CD8-positive, alpha-beta memory T cell (primary cell): ENCODE data around the gene MAST3. TPM values are rescaled to one million over a fixed set of nuclear protein-coding genes. Genes with fewer than 3 reads are reported as not detected.

Source experiments
- CTCF ChIA-PET: fragments of 350-600 bp; sonication (Branson Sonifier 250); formaldehyde crosslinking; loops from one replicate; lab custom pipeline; 2021; ENCODE audit warnings: antibody characterized with exemption; lab: Charles Lee
- POLR2A ChIA-PET: fragments of 350-600 bp; sonication (Branson Sonifier 250); formaldehyde crosslinking; loops from one replicate; lab custom pipeline; 2021; ENCODE audit warnings: antibody characterized with exemption; lab: Charles Lee
- DNase-seq, 5 donors: peaks; one replicate each; pipeline versions ENCODE4 v3.0.0 to v3.0.0-alpha.2; 2020 to 2022; ENCODE audit warnings: mixed read lengths in 1 of 5
- H3K27ac ChIP-seq: one replicate; pipeline ENCODE4 v1.7.0; 2013; ENCODE audit warnings: low read depth, mild to moderate bottlenecking, low read length, moderate library complexity
- H3K27me3 ChIP-seq: 2 replicates; pipeline ENCODE4 v1.7.0; 2013; ENCODE audit warnings: low read length, mild to moderate bottlenecking; ENCODE audit not compliant: insufficient read depth, poor library complexity, severe bottlenecking
- H3K36me3 ChIP-seq: 2 replicates; pipeline ENCODE4 v1.7.0; 2013; ENCODE audit warnings: mild to moderate bottlenecking, low read length, moderate library complexity; ENCODE audit not compliant: insufficient read depth
- H3K4me1 ChIP-seq: 2 replicates; pipeline ENCODE4 v1.7.0; 2013; ENCODE audit warnings: mild to moderate bottlenecking, low read length, moderate library complexity; ENCODE audit not compliant: insufficient read depth
- H3K4me3 ChIP-seq: 2 replicates; pipeline ENCODE4 v1.7.0; 2013; ENCODE audit warnings: mild to moderate bottlenecking, low read length
- H3K9me3 ChIP-seq: 2 replicates; pipeline ENCODE4 v1.7.0; 2013; ENCODE audit warnings: mild to moderate bottlenecking, low read length
- H3K27ac Mint-ChIP-seq, 8 donors: one replicate each; pipeline ENCODE4 v1.8.0; 2020 to 2021; ENCODE audit warnings: mixed read lengths in 8 of 8, mild to moderate bottlenecking in 6 of 8, inconsistent platforms in 3 of 8, moderate library complexity in 3 of 8
- H3K27me3 Mint-ChIP-seq, 2 donors: one replicate each; pipeline ENCODE4 v1.8.0; 2020 to 2021; ENCODE audit warnings: mixed read lengths in 2 of 2, mild to moderate bottlenecking in 1 of 2, moderate library complexity in 1 of 2
- H3K36me3 Mint-ChIP-seq, 3 donors: one replicate each; pipeline ENCODE4 v1.8.0; 2020 to 2021; ENCODE audit warnings: mixed read lengths in 3 of 3, inconsistent platforms in 1 of 3, mild to moderate bottlenecking in 1 of 3
- H3K4me1 Mint-ChIP-seq, 3 donors: one replicate each; pipeline ENCODE4 v1.8.0; 2020 to 2021; ENCODE audit warnings: mixed read lengths in 3 of 3, inconsistent platforms in 1 of 3, mild to moderate bottlenecking in 1 of 3
- H3K4me3 Mint-ChIP-seq, 7 donors: one replicate each; pipeline ENCODE4 v1.8.0; 2020 to 2021; ENCODE audit warnings: mixed read lengths in 7 of 7, mild to moderate bottlenecking in 6 of 7, moderate library complexity in 4 of 7, inconsistent platforms in 2 of 7
- H3K9me3 Mint-ChIP-seq, 5 donors: one replicate each; pipeline ENCODE4 v1.8.0; 2020 to 2022; ENCODE audit warnings: mixed read lengths in 5 of 5, mild to moderate bottlenecking in 3 of 5, moderate library complexity in 2 of 5, inconsistent platforms in 1 of 5
- polyA plus RNA-seq: library from polyadenylated mRNA; unstranded; fragments of 300-500 nt; fragmentation: Illumina TruSeq; gene quantifications from one replicate; pipeline ENCODE4 v1.2.3, GENCODE V29; 2021
- total RNA-seq, 2 experiments: library from RNA; stranded (reverse); gene quantifications; one replicate each; pipeline ENCODE4 v1.2.3, GENCODE V29; 2021

The MAST3 gene
- total and polyA plus RNA-seq, 3 experiments from 2014 or later: 15.0 to 18.6 (median 15.9) TPM

DNA sequence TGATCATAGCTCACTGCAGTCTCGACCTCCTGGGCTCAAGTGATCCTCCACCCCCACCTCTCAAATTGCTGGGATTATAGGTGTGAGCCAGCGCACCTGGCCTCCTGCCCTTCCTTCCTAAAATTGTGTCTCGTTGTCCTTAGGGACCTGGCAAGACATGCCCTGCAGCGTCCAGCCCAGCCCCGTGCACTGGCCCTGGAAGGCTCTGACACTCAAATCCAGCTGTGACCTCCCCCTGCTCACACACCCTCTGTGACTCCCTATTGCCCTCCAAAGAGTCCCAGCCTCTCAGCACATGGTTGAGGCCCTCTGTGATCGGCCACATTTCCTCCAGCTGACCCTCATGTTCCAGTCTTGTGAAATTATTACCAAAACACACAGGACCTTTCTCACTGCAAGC is 100.4 kb downstream of the MAST3 start:
- ChIA-PET POLR2A (no interaction called here), CTCF (interaction anchor here (2.8 kb wide), 1 partner anchor 54 kb away, joined by 10 read pairs; no protein-coding TSS in a partner anchor)
- H3K36me3 ChIP-seq: peaks cover 10% of the 10 kb centered on the region
- peaks cover 0 to under 1% of the 10 kb centered on the region in 2 donors for H3K27me3 Mint-ChIP-seq
- no peak for DNase-seq
- H3K36me3 Mint-ChIP-seq: peaks cover 2 to 41% (median 4%) of the 10 kb centered on the region in 3 donors
- H3K4me1 Mint-ChIP-seq: peaks cover 17 to 32% (median 24%) of the 10 kb centered on the region in 3 donors
- no peaks in the 10 kb centered on the region for H3K27me3 ChIP-seq
- no peaks in the 10 kb centered on the region for H3K9me3 ChIP-seq
- peak overlapping the region in 1 of 7 donors; percentile 88 for H3K4me3 Mint-ChIP-seq
- no peak overlapping the region for H3K27ac Mint-ChIP-seq
- peaks cover 21% of the 10 kb centered on the region for H3K4me1 ChIP-seq
- no peak overlapping the region for H3K4me3 ChIP-seq
- H3K9me3 Mint-ChIP-seq: peaks cover 0 to under 1% (median 0%) of the 10 kb centered on the region in 5 donors
- H3K27ac ChIP-seq: no peak overlapping the region

DNA sequence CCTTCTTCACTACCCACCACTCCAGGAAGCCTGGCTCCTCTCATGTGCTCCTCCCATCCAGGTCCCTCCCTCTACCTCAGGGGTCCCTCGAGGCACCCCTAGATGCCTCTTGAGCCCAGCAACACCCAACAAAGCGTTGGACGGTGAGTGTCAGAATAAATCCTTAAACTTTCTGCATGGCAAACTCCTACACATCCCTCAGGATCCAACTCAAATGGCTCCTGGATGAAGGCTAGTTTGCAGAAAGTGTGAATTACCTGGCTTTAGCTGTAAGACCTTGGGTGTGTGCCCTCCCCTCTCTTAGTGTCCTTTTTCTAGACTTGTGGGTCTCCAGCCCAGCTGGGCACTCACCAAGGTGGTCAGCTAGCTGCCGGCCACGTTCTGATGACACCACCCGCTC is 100.8 kb downstream of the MAST3 start:
- Histone ChIP-seq H3K9me3 (no peaks in the 10 kb centered on the region), H3K27ac (no peak overlapping the region), H3K27me3 (no peaks in the 10 kb centered on the region), H3K4me3 (no peak overlapping the region), H3K36me3 (peaks cover 10% of the 10 kb centered on the region), H3K4me1 (peaks cover 25% of the 10 kb centered on the region)
- ChIA-PET POLR2A (no interaction called here), CTCF (interaction anchor here (2.8 kb wide), 1 partner anchor 54 kb away, joined by 10 read pairs; no protein-coding TSS in a partner anchor)
- peaks cover 19 to 33% (median 25%) of the 10 kb centered on the region in 3 donors for H3K4me1 Mint-ChIP-seq
- H3K27me3 Mint-ChIP-seq: no peaks in the 10 kb centered on the region
- no peak for DNase-seq
- peak overlapping the region in 1 of 7 donors; percentile 88 for H3K4me3 Mint-ChIP-seq
- peak overlapping the region in 2 of 8 donors; percentile 42 to 70 for H3K27ac Mint-ChIP-seq
- H3K36me3 Mint-ChIP-seq: peaks cover 2 to 41% (median 4%) of the 10 kb centered on the region in 3 donors
- H3K9me3 Mint-ChIP-seq: no peaks in the 10 kb centered on the region

Other genes starting within 250 kb of the MAST3 start
- gene JAK3, start 249.8 kb upstream of the MAST3 start, total RNA-seq: 100 to 1,000 TPM; 119 to 125 TPM
- 84.0 TPM for gene JAK3, start 249.8 kb upstream of the MAST3 start, polyA plus RNA-seq
- 1,000 to 10,000 TPM; 3,114 to 3,151 TPM for gene RPL18A, start 237.9 kb upstream of the MAST3 start, total RNA-seq
- 3,296 TPM for gene RPL18A, start 237.9 kb upstream of the MAST3 start, polyA plus RNA-seq
- gene SLC5A5, start 225.8 kb upstream of the MAST3 start, total RNA-seq: 1 to 10 TPM; 1.2 to 1.7 TPM
- gene SLC5A5, start 225.8 kb upstream of the MAST3 start, polyA plus RNA-seq: 0.33 TPM
- gene CCDC124, start 164.8 kb upstream of the MAST3 start, total RNA-seq: 100 to 1,000 TPM; 184 to 195 TPM
- 65.7 TPM for gene CCDC124, start 164.8 kb upstream of the MAST3 start, polyA plus RNA-seq
- under 1 TPM; 0.13 to 0.15 TPM for gene KCNN1, start 130.7 kb upstream of the MAST3 start, total RNA-seq
- not detected for gene KCNN1, start 130.7 kb upstream of the MAST3 start, polyA plus RNA-seq
- 10 to 100 TPM; 33.5 to 37.1 TPM for gene ARRDC2, start 89.6 kb upstream of the MAST3 start, total RNA-seq
- gene ARRDC2, start 89.6 kb upstream of the MAST3 start, polyA plus RNA-seq: 45.8 TPM
- 10 to 100 TPM; 18.9 to 19.6 TPM for gene IL12RB1, start 10.8 kb upstream of the MAST3 start, total RNA-seq
- 43.2 TPM for gene IL12RB1, start 10.8 kb upstream of the MAST3 start, polyA plus RNA-seq
- gene PIK3R2, start 55.4 kb downstream of the MAST3 start, total RNA-seq: 10 to 100 TPM; 17.7 to 17.9 TPM
- gene PIK3R2, start 55.4 kb downstream of the MAST3 start, polyA plus RNA-seq: 5.7 TPM
- 10 to 100 TPM; 33.3 to 34.5 TPM for gene IFI30, start 76.0 kb downstream of the MAST3 start, total RNA-seq
- 10.9 TPM for gene IFI30, start 76.0 kb downstream of the MAST3 start, polyA plus RNA-seq
- gene MPV17L2, start 95.4 kb downstream of the MAST3 start, total RNA-seq: 10 to 100 TPM; 24.2 to 24.6 TPM
- gene MPV17L2, start 95.4 kb downstream of the MAST3 start, polyA plus RNA-seq: 12.6 TPM
- 1 to 10 TPM; 2.9 to 3.8 TPM for gene RAB3A, start 106.3 kb downstream of the MAST3 start, total RNA-seq
- 0.59 TPM for gene RAB3A, start 106.3 kb downstream of the MAST3 start, polyA plus RNA-seq
- gene PDE4C, start 128.7 kb downstream of the MAST3 start, total RNA-seq: not detected
- gene PDE4C, start 128.7 kb downstream of the MAST3 start, polyA plus RNA-seq: not detected
- 1 to 10 TPM; 1.3 TPM for gene IQCN, start 176.7 kb downstream of the MAST3 start, total RNA-seq
- 0.31 TPM for gene IQCN, start 176.7 kb downstream of the MAST3 start, polyA plus RNA-seq
- 100 to 1,000 TPM; 300 to 327 TPM for gene JUND, start 183.8 kb downstream of the MAST3 start, total RNA-seq
- gene JUND, start 183.8 kb downstream of the MAST3 start, polyA plus RNA-seq: 174 TPM
- gene LSM4, start 225.3 kb downstream of the MAST3 start, total RNA-seq: 100 to 1,000 TPM; 351 to 373 TPM
- gene LSM4, start 225.3 kb downstream of the MAST3 start, polyA plus RNA-seq: 154 TPM
- gene PGPEP1, start 242.8 kb downstream of the MAST3 start, total RNA-seq: 10 to 100 TPM; 27.3 to 27.7 TPM
- gene PGPEP1, start 242.8 kb downstream of the MAST3 start, polyA plus RNA-seq: 12.2 TPM